Choroid plexus epithelial cell (primary cell): Measurements from ENCODE around the gene TNS4.

Experiments used
- DNase-seq: peaks from one replicate; pipeline ENCODE4 v3.0.0-alpha.2; 2010; ENCODE audit warnings: low read depth
- H3K4me3 ChIP-seq: 2 replicates; pipeline ENCODE4 v1.5.1; 2011; ENCODE audit warnings: low read depth, mild to moderate bottlenecking, control low read depth, low read length, moderate library complexity
- CTCF ChIP-seq: conservative IDR thresholded peaks from 2 replicates; pipeline ENCODE4 v1.5.1; 2011; ENCODE audit warnings: low read depth, mild to moderate bottlenecking, control low read depth, inconsistent platforms, low read length, moderate library complexity

Gene TNS4

GRCh38 chr17:40472733-40473452 is 28.5 kb downstream of the TNS4 start:
- peak; percentile 75 for DNase-seq
- no peak for TF ChIP-seq CTCF
- H3K4me3 ChIP-seq: no peak overlapping the region

GRCh38 chr17:40471846-40472732 is 29.3 kb downstream of the TNS4 start:
- TF ChIP-seq CTCF: no peak
- peak; percentile 67 for DNase-seq
- H3K4me3 ChIP-seq: no peak overlapping the region

GRCh38 chr17:40470932-40471828 is 30.2 kb downstream of the TNS4 start:
- H3K4me3 ChIP-seq: no peak overlapping the region
- DNase-seq: peak; percentile 89
- TF ChIP-seq CTCF: no peak

GRCh38 chr17:40469805-40470675 is 31.4 kb downstream of the TNS4 start:
- H3K4me3 ChIP-seq: no peak overlapping the region
- no peak for TF ChIP-seq CTCF
- no peak for DNase-seq

GRCh38 chr17:40468560-40468959 is 32.9 kb downstream of the TNS4 start:
- no peak overlapping the region for H3K4me3 ChIP-seq
- DNase-seq: no peak
- no peak for TF ChIP-seq CTCF
